Activated CD4-positive, alpha-beta T cell treated with anti-CD3 and anti-CD28 coated beads, Interleukin-2, amount 10 ng/mL, durations not matched to agents 7 days and 5 days (primary cell): Measurements from ENCODE around the gene NGLY1. TPM values are rescaled to one million over a fixed set of nuclear protein-coding genes. Genes with fewer than 3 reads are reported as not detected.

Experiments
- CTCF ChIA-PET: fragments of 350-600 bp; sonication (Branson Sonifier 250); formaldehyde crosslinking; loops from one replicate; lab custom pipeline; 2021; ENCODE audit warnings: antibody characterized with exemption; lab: Charles Lee
- POLR2A ChIA-PET: fragments of 350-600 bp; sonication (Branson Sonifier 250); formaldehyde crosslinking; loops from one replicate; lab custom pipeline; 2021; ENCODE audit warnings: antibody characterized with exemption; lab: Charles Lee
- DNase-seq: peaks from one replicate; pipeline ENCODE4 v3.0.0-alpha.2; 2020
- H3K27ac Mint-ChIP-seq: one replicate; pipeline ENCODE4 v1.8.0; 2021; ENCODE audit warnings: mild to moderate bottlenecking, moderate library complexity, mixed read lengths
- H3K27me3 Mint-ChIP-seq: one replicate; pipeline ENCODE4 v1.8.0; 2021; ENCODE audit warnings: mixed read lengths
- H3K36me3 Mint-ChIP-seq: one replicate; pipeline ENCODE4 v1.8.0; 2021; ENCODE audit warnings: low read depth, mixed read lengths
- H3K4me1 Mint-ChIP-seq: one replicate; pipeline ENCODE4 v1.8.0; 2021; ENCODE audit warnings: mixed read lengths
- H3K4me3 Mint-ChIP-seq: one replicate; pipeline ENCODE4 v1.8.0; 2021; ENCODE audit warnings: mild to moderate bottlenecking, moderate library complexity, mixed read lengths
- H3K9me3 Mint-ChIP-seq: one replicate; pipeline ENCODE4 v1.8.0; 2021; ENCODE audit warnings: mixed read lengths
- total RNA-seq, 2 experiments: library from RNA; stranded (reverse); gene quantifications; one replicate each; pipeline ENCODE4 v1.2.3, GENCODE V29; 2021

Gene NGLY1
- total RNA-seq, 2 experiments from 2014 or later, result 57.5 to 69.5 TPM

GRCh38 chr3:25724948-25725645, 58.1 kb downstream of the NGLY1 start:
- ChIA-PET CTCF (no interaction called here), POLR2A (no interaction called here)
- Mint-ChIP-seq H3K27ac (no peak overlapping the region), H3K4me3 (no peak overlapping the region), H3K27me3 (no peaks in the 10 kb centered on the region), H3K4me1 (no peaks in the 10 kb centered on the region), H3K36me3 (peaks cover 28% of the 10 kb centered on the region), H3K9me3 (no peaks in the 10 kb centered on the region)
- DNase-seq, result no peak

DNA sequence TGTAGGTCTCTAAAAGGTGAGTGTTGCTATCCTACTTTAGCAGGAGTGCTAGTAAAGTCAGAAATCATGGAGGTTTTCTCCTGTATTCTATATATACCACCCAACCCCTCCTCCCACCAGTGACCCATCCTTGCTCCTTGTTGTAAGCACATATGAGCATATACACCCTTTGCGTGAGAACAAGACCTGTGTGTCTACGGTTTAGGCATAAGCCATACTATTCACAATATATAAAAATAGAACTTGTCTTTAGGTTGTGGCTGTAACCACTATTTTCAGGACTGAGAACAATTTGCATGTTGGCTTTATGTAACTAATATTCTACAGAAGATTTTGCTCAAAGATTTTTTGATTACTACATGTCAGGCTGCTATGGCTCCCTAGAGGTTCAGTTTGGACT, 59.4 kb downstream of the NGLY1 start:
- H3K27me3 Mint-ChIP-seq, result no peaks in the 10 kb centered on the region

DNA sequence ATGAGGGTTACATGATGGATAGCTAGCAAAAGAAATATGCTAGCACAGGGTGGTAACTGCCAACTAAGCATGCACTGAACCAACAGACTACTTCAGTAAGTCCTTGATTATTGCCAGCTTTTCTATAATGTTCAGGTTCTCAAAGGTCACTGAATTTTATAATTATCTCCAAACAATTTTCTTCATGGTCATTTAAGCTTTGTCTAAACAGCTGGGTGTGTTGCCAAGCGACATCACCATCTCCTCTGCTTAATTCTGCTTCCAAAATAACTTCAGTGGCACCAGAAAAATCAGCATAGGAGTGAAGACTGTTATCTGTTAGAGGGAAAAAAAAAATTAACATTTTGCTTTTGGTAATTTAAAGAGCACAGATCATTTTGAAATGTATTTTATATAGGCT, 63.9 kb downstream of the NGLY1 start:
- ChIA-PET CTCF (no interaction called here), POLR2A (no interaction called here)
- DNase-seq, result no peak
- Mint-ChIP-seq H3K36me3 (peaks cover 7% of the 10 kb centered on the region), H3K4me3 (no peak overlapping the region), H3K27me3 (no peaks in the 10 kb centered on the region), H3K9me3 (no peaks in the 10 kb centered on the region), H3K27ac (no peak overlapping the region), H3K4me1 (no peaks in the 10 kb centered on the region)

More for the DNA sequence above, 59.4 kb downstream of the NGLY1 start:
- H3K4me3 Mint-ChIP-seq, result no peak overlapping the region
- ChIA-PET POLR2A (no interaction called here), CTCF (no interaction called here)
- no peaks in the 10 kb centered on the region for H3K4me1 Mint-ChIP-seq
- DNase-seq, result no peak
- H3K36me3 Mint-ChIP-seq, result peaks cover 20% of the 10 kb centered on the region
- H3K9me3 Mint-ChIP-seq, result no peaks in the 10 kb centered on the region
- H3K27ac Mint-ChIP-seq, result no peak overlapping the region

GRCh38 chr3:25713341-25713985, 69.8 kb downstream of the NGLY1 start:
- Mint-ChIP-seq H3K4me3 (no peak overlapping the region), H3K36me3 (peaks cover 7% of the 10 kb centered on the region), H3K4me1 (no peaks in the 10 kb centered on the region), H3K27me3 (peaks cover 4% of the 10 kb centered on the region), H3K9me3 (no peaks in the 10 kb centered on the region), H3K27ac (no peak overlapping the region)
- POLR2A ChIA-PET, result no interaction called here
- CTCF ChIA-PET, result no interaction called here
- DNase-seq, result no peak

DNA sequence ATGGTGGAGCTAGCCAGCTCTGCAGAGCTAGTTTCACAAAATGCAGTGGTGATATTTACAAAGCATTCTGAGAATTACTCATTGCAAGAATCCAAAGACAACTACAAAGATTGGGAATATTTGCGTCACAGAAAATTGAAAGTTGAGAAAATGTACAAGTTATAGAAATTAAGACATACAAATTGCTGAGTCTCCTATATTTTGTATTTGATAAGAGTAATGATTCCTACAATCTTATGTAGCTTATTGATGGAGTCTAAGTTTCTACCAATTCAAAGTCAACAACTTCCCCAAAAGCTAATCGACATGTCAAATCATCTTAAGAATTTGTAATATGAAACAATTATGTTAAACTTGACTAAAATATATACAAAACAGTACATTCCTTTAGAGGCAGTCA, 72.2 kb downstream of the NGLY1 start:
- no peak for DNase-seq
- H3K4me3 Mint-ChIP-seq, result no peak overlapping the region
- H3K36me3 Mint-ChIP-seq, result no peaks in the 10 kb centered on the region
- no peak overlapping the region for H3K27ac Mint-ChIP-seq
- POLR2A ChIA-PET, result no interaction called here
- H3K4me1 Mint-ChIP-seq, result no peaks in the 10 kb centered on the region
- CTCF ChIA-PET, result no interaction called here
- no peaks in the 10 kb centered on the region for H3K9me3 Mint-ChIP-seq
- H3K27me3 Mint-ChIP-seq, result peaks cover 12% of the 10 kb centered on the region

GRCh38 chr3:25708036-25708435, 75.2 kb downstream of the NGLY1 start:
- Mint-ChIP-seq H3K27ac (no peak overlapping the region), H3K9me3 (no peaks in the 10 kb centered on the region)
- CTCF ChIA-PET, result interaction anchor here (0.8 kb wide), 1 partner anchor 20 kb away, joined by 3 read pairs; no protein-coding TSS in a partner anchor

GRCh38 chr3:25707268-25707926, 75.8 kb downstream of the NGLY1 start:
- Mint-ChIP-seq H3K36me3 (no peaks in the 10 kb centered on the region), H3K9me3 (no peaks in the 10 kb centered on the region), H3K4me3 (no peak overlapping the region), H3K27ac (no peak overlapping the region), H3K4me1 (no peaks in the 10 kb centered on the region), H3K27me3 (peaks cover 21% of the 10 kb centered on the region)
- DNase-seq, result no peak
- ChIA-PET POLR2A (no interaction called here), CTCF (interaction anchor here (0.8 kb wide), 1 partner anchor 19 kb away, joined by 3 read pairs; no protein-coding TSS in a partner anchor)

More at GRCh38 chr3:25708036-25708435, 75.2 kb downstream of the NGLY1 start:
- Mint-ChIP-seq H3K4me3 (no peak overlapping the region), H3K36me3 (no peaks in the 10 kb centered on the region), H3K27me3 (peaks cover 18% of the 10 kb centered on the region), H3K4me1 (no peaks in the 10 kb centered on the region)
- POLR2A ChIA-PET, result no interaction called here
- no peak for DNase-seq

DNA sequence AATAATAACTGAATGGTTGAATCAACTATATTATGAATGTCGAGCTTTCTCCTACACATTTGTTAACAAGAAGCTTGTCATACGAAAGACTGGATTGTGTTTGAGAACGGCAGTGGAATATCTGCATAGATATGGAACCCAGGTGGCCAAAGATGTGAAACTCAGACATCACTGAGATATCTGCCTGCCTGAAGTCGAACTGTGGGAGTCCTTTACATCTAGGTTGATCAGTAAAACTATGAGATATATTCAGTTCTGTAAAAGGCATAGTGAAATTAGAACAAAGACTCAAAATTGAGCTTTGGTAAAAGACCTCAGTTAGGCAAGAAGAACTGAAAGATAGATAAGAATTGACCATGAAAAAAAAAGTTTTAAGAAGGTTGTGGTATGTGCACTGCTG, 77.0 kb downstream of the NGLY1 start:
- Mint-ChIP-seq H3K36me3 (no peaks in the 10 kb centered on the region), H3K4me3 (no peak overlapping the region), H3K4me1 (no peaks in the 10 kb centered on the region), H3K27ac (no peak overlapping the region), H3K9me3 (no peaks in the 10 kb centered on the region), H3K27me3 (peaks cover 21% of the 10 kb centered on the region)
- CTCF ChIA-PET, result interaction anchor here (1.2 to 1.3 kb wide), 2 partner anchors 8 to 69 kb away, joined by 3 read pairs; no protein-coding TSS in a partner anchor
- no peak for DNase-seq
- POLR2A ChIA-PET, result no interaction called here

GRCh38 chr3:25697553-25697952, 85.7 kb downstream of the NGLY1 start:
- H3K36me3 Mint-ChIP-seq, result no peaks in the 10 kb centered on the region
- CTCF ChIA-PET, result interaction anchor here (0.8 to 1.2 kb wide), 3 partner anchors 9 to 115 kb away, joined by 3 read pairs; no protein-coding TSS in a partner anchor

GRCh38 chr3:25695731-25696420, 87.4 kb downstream of the NGLY1 start:
- ChIA-PET CTCF (no interaction called here), POLR2A (no interaction called here)
- no peaks in the 10 kb centered on the region for H3K9me3 Mint-ChIP-seq
- H3K27me3 Mint-ChIP-seq, result peaks cover 9% of the 10 kb centered on the region
- H3K4me3 Mint-ChIP-seq, result no peak overlapping the region
- no peaks in the 10 kb centered on the region for H3K36me3 Mint-ChIP-seq
- H3K4me1 Mint-ChIP-seq, result no peaks in the 10 kb centered on the region
- DNase-seq, result no peak
- H3K27ac Mint-ChIP-seq, result no peak overlapping the region

More at GRCh38 chr3:25697553-25697952, 85.7 kb downstream of the NGLY1 start:
- Mint-ChIP-seq H3K4me1 (no peaks in the 10 kb centered on the region), H3K27me3 (peaks cover 4% of the 10 kb centered on the region), H3K27ac (no peak overlapping the region), H3K4me3 (no peak overlapping the region), H3K9me3 (no peaks in the 10 kb centered on the region)
- no peak for DNase-seq
- POLR2A ChIA-PET, result no interaction called here

GRCh38 chr3:25693238-25693637, 90.0 kb downstream of the NGLY1 start:
- H3K4me1 Mint-ChIP-seq, result no peaks in the 10 kb centered on the region
- CTCF ChIA-PET, result no interaction called here
- DNase-seq, result no peak
- POLR2A ChIA-PET, result no interaction called here
- no peak overlapping the region for H3K4me3 Mint-ChIP-seq
- peaks cover 15% of the 10 kb centered on the region for H3K27me3 Mint-ChIP-seq
- H3K27ac Mint-ChIP-seq, result no peak overlapping the region
- no peaks in the 10 kb centered on the region for H3K9me3 Mint-ChIP-seq
- no peaks in the 10 kb centered on the region for H3K36me3 Mint-ChIP-seq

DNA sequence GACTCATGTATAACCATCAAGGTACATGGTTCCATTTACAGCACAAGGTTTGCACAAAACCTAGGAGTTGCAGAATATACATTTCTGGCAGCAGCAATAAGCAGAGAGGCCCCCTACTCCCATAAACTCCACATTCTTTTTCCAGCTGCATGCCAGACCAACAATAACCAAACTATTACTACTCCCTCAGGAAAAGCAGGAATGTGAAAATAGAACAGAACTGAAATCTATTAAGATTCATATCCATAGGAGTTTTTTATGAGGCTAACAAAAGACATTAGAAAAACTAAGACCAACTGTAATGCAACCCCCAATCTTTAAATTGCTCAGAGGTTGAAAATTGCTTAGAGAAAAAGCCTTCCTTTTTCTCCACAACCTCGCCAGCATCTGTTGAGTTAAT, 90.9 kb downstream of the NGLY1 start:
- Mint-ChIP-seq H3K9me3 (no peaks in the 10 kb centered on the region), H3K27ac (no peak overlapping the region), H3K27me3 (peaks cover 15% of the 10 kb centered on the region), H3K4me1 (no peaks in the 10 kb centered on the region), H3K4me3 (no peak overlapping the region), H3K36me3 (no peaks in the 10 kb centered on the region)
- ChIA-PET CTCF (no interaction called here), POLR2A (no interaction called here)
- no peak for DNase-seq
